OCI-LY3 (cell line): ENCODE data around the gene RHBDL3.
"Not testable (repeated sequence)": the region's sequence is repeated elsewhere in the genome, so short reads cannot be mapped to it uniquely, and the experiment has no call there.

ENCODE experiments used
- H2AFZ ChIP-seq: fragments of 200-600, 300-600 bp; shearing (Covaris generic); 2 replicates; pipeline ENCODE4 v1.6.0; 2014; ENCODE audit warnings: antibody characterized with exemption, low read depth, low read length
- H3K27ac ChIP-seq: fragments of 200-600, 300-600 bp; sonication (generic); 2 replicates; pipeline ENCODE4 v1.5.1; 2014; ENCODE audit warnings: mild to moderate bottlenecking, low read length, moderate library complexity, mixed read lengths
- H3K27me3 ChIP-seq: fragments of 200-600, 300-600 bp; sonication (generic); 2 replicates; pipeline ENCODE4 v1.6.1; 2014; ENCODE audit warnings: low read depth, low read length, mixed read lengths
- H3K36me3 ChIP-seq: fragments of 200-600, 300-600 bp; sonication (generic); replicated peaks from 2 replicates; pipeline ENCODE3; 2014; ENCODE audit warnings: low read depth, low read length, mixed read lengths
- H3K4me1 ChIP-seq: fragments of 300-600, 200-600 bp; sonication (generic); 2 replicates; pipeline ENCODE4 v1.6.1; 2014; ENCODE audit warnings: low read length, mixed read lengths
- H3K4me2 ChIP-seq: fragments of 200-600, 300-600 bp; sonication (generic); 2 replicates; pipeline ENCODE4 v1.6.1; 2014; ENCODE audit warnings: low read length, mixed read lengths
- H3K4me3 ChIP-seq: fragments of 300-600, 200-600 bp; sonication (generic); 2 replicates; pipeline ENCODE4 v1.5.1; 2014; ENCODE audit warnings: antibody characterized with exemption, mild to moderate bottlenecking, low read length, moderate library complexity
- H3K79me2 ChIP-seq: fragments of 300-600, 200-600 bp; shearing (Covaris generic); 2 replicates; pipeline ENCODE4 v1.6.1; 2014; ENCODE audit warnings: mild to moderate bottlenecking, low read length, mixed read lengths
- H3K9ac ChIP-seq: fragments of 300-600, 200-600 bp; shearing (Covaris generic); 2 replicates; pipeline ENCODE4 v1.6.0; 2014; ENCODE audit warnings: mild to moderate bottlenecking, low read length, moderate library complexity
- H3K9me3 ChIP-seq: fragments of 200-600, 300-600 bp; shearing (Covaris generic); 2 replicates; pipeline ENCODE4 v1.6.1; 2014; ENCODE audit warnings: low read length, mixed read lengths; ENCODE audit not compliant: insufficient read depth
- H4K20me1 ChIP-seq: fragments of 200-600, 300-600 bp; sonication (generic); 2 replicates; pipeline ENCODE4 v1.6.1; 2016; ENCODE audit warnings: low read length, mixed read lengths; ENCODE audit not compliant: insufficient read depth
- EZH2phosphoT487 ChIP-seq: fragments of 200-600 bp; shearing (Covaris generic); IDR thresholded peaks from 2 replicates; pipeline ENCODE4 v1.6.1; 2018; ENCODE audit warnings: antibody characterized with exemption, mixed run types, low read depth
- TF ChIP-seq, protein P1 (sequence below): fragments of 200-600, 300-600 bp; sonication (generic); IDR thresholded peaks from 2 replicates; pipeline ENCODE4 v1.5.1; 2014; ENCODE audit warnings: antibody characterized with exemption, low read length, low read depth

The RHBDL3 gene

GRCh38 chr17:32350666-32351418 lies 85.2 kb downstream of the RHBDL3 start:
- peak overlapping the region; percentile 94 for H3K9ac ChIP-seq
- peak overlapping the region; percentile 92 for H3K4me3 ChIP-seq
- H4K20me1 ChIP-seq = peaks cover 49% of the 10 kb centered on the region
- H3K4me1 ChIP-seq = peaks cover 12% of the 10 kb centered on the region
- peak overlapping the region; percentile 86 for H3K27ac ChIP-seq
- peak overlapping the region; percentile 67 for H3K4me2 ChIP-seq
- H3K9me3 ChIP-seq = no peaks in the 10 kb centered on the region
- H3K79me2 ChIP-seq = peaks cover 68% of the 10 kb centered on the region
- no peaks in the 10 kb centered on the region for H3K27me3 ChIP-seq
- H3K36me3 ChIP-seq = peaks cover 42% of the 10 kb centered on the region
- TF ChIP-seq, protein P1, sequence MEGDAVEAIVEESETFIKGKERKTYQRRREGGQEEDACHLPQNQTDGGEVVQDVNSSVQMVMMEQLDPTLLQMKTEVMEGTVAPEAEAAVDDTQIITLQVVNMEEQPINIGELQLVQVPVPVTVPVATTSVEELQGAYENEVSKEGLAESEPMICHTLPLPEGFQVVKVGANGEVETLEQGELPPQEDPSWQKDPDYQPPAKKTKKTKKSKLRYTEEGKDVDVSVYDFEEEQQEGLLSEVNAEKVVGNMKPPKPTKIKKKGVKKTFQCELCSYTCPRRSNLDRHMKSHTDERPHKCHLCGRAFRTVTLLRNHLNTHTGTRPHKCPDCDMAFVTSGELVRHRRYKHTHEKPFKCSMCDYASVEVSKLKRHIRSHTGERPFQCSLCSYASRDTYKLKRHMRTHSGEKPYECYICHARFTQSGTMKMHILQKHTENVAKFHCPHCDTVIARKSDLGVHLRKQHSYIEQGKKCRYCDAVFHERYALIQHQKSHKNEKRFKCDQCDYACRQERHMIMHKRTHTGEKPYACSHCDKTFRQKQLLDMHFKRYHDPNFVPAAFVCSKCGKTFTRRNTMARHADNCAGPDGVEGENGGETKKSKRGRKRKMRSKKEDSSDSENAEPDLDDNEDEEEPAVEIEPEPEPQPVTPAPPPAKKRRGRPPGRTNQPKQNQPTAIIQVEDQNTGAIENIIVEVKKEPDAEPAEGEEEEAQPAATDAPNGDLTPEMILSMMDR = no peak
- TF ChIP-seq EZH2phosphoT487 = no peak
- H2AFZ ChIP-seq = 0 out of 2 replicates have a peak overlapping the region, but pooled peaks have one; percentile 37

- not testable (repeated sequence) for H3K27ac ChIP-seq, H3K4me2 ChIP-seq, H3K9me3 ChIP-seq, H3K9ac ChIP-seq, H3K27me3 ChIP-seq, H2AFZ ChIP-seq, H3K4me3 ChIP-seq
- peaks cover 64% of the 10 kb centered on the region for H4K20me1 ChIP-seq
- H3K79me2 ChIP-seq = peaks cover 86% of the 10 kb centered on the region
- H3K36me3 ChIP-seq = peaks cover 50% of the 10 kb centered on the region
- peaks cover 12% of the 10 kb centered on the region for H3K4me1 ChIP-seq
Measured at GRCh38 chr17:32352734-32353133, 87.1 kb downstream of the RHBDL3 start.

GRCh38 chr17:32355649-32356377 lies 90.2 kb downstream of the RHBDL3 start:
- H3K27me3 ChIP-seq = no peaks in the 10 kb centered on the region
- no peaks in the 10 kb centered on the region for H3K9me3 ChIP-seq
- no peak overlapping the region for H3K27ac ChIP-seq
- H4K20me1 ChIP-seq = peaks cover 80% of the 10 kb centered on the region
- H3K79me2 ChIP-seq = peaks cover 99% of the 10 kb centered on the region
- no peak for TF ChIP-seq EZH2phosphoT487
- TF ChIP-seq, protein P1 = no peak
- H3K4me1 ChIP-seq = peaks cover 7% of the 10 kb centered on the region
- no peak overlapping the region for H3K4me2 ChIP-seq
- H2AFZ ChIP-seq = no peak overlapping the region
- H3K4me3 ChIP-seq = no peak overlapping the region
- peaks cover 66% of the 10 kb centered on the region for H3K36me3 ChIP-seq
- no peak overlapping the region for H3K9ac ChIP-seq

- TF ChIP-seq EZH2phosphoT487 = no peak
- TF ChIP-seq, protein P1 = no peak
- Histone ChIP-seq H3K36me3 (peaks cover 67% of the 10 kb centered on the region), H3K27me3 (no peaks in the 10 kb centered on the region), H4K20me1 (peaks cover 80% of the 10 kb centered on the region), H3K79me2 (peaks cover 99% of the 10 kb centered on the region), H3K4me2 (no peak overlapping the region), H3K4me1 (peaks cover 5% of the 10 kb centered on the region), H2AFZ (no peak overlapping the region), H3K9me3 (no peaks in the 10 kb centered on the region), H3K27ac (no peak overlapping the region), H3K9ac (no peak overlapping the region), H3K4me3 (no peak overlapping the region)
Measured at GRCh38 chr17:32356378-32356743, 90.7 kb downstream of the RHBDL3 start.
